Trophoblast cell (in vitro differentiated cells and primary cell): Measurements from ENCODE around the gene MRPS6.
A peak's percentile ranks its signal among the peaks of the same experiment; 100 is the strongest.

Source experiments
- DNase-seq, 2 donors: peaks; one replicate each; pipeline ENCODE4 v3.0.0-alpha.2; 2016
- H2AFZ ChIP-seq: 2 replicates; pipeline ENCODE4 v1.6.1; 2013; ENCODE audit warnings: low read length, moderate library complexity, mild to moderate bottlenecking; ENCODE audit not compliant: insufficient read depth, poor library complexity
- H2AK5ac ChIP-seq: 2 replicates; pipeline ENCODE4 v1.6.1; 2013; ENCODE audit warnings: mild to moderate bottlenecking, low read length
- H2BK120ac ChIP-seq: 2 replicates; pipeline ENCODE4 v1.6.1; 2013; ENCODE audit warnings: low read length, mild to moderate bottlenecking, moderate library complexity; ENCODE audit not compliant: insufficient read depth, poor library complexity
- H2BK12ac ChIP-seq: 2 replicates; pipeline ENCODE4 v1.6.1; 2013; ENCODE audit warnings: mild to moderate bottlenecking, low read length, moderate library complexity
- H2BK5ac ChIP-seq: 2 replicates; pipeline ENCODE4 v1.6.1; 2013; ENCODE audit warnings: low read length, low read depth, moderate library complexity, mild to moderate bottlenecking; ENCODE audit not compliant: poor library complexity
- H3K14ac ChIP-seq: 2 replicates; pipeline ENCODE4 v1.6.1; 2013; ENCODE audit warnings: mild to moderate bottlenecking, low read length
- H3K18ac ChIP-seq: 2 replicates; pipeline ENCODE4 v1.6.1; 2013; ENCODE audit warnings: mild to moderate bottlenecking, low read length
- H3K23ac ChIP-seq: 2 replicates; pipeline ENCODE4 v1.6.1; 2013; ENCODE audit warnings: low read length
- H3K27ac ChIP-seq: 2 replicates; pipeline ENCODE4 v1.5.1; 2013; ENCODE audit warnings: low read depth, mild to moderate bottlenecking, inconsistent platforms, low read length, moderate library complexity
- H3K27me3 ChIP-seq: 2 replicates; pipeline ENCODE4 v1.6.1; 2013; ENCODE audit warnings: inconsistent platforms, mild to moderate bottlenecking, low read length, moderate library complexity; ENCODE audit not compliant: insufficient read depth
- H3K36me3 ChIP-seq, 2 experiments: 1 replicate in 1 of 2; 2 replicates in 1 of 2; pipeline ENCODE4 v1.6.1; 2013; ENCODE audit warnings: low read length in 2 of 2, mild to moderate bottlenecking in 2 of 2, moderate library complexity in 1 of 2; ENCODE audit not compliant: insufficient read depth in 2 of 2, control insufficient read depth in 1 of 2
- H3K4ac ChIP-seq: 2 replicates; pipeline ENCODE4 v1.6.1; 2013; ENCODE audit warnings: low read depth, mild to moderate bottlenecking, low read length, moderate library complexity
- H3K4me1 ChIP-seq, 2 experiments: 1 replicate in 1 of 2; 2 replicates in 1 of 2; pipeline ENCODE4 v1.6.1; 2013; ENCODE audit warnings: low read length in 2 of 2, mild to moderate bottlenecking in 2 of 2, moderate library complexity in 1 of 2; ENCODE audit not compliant: insufficient read depth in 2 of 2, control insufficient read depth in 1 of 2
- H3K4me2 ChIP-seq: 2 replicates; pipeline ENCODE4 v1.6.1; 2013; ENCODE audit warnings: inconsistent platforms, mild to moderate bottlenecking, low read length, moderate library complexity
- H3K4me3 ChIP-seq: 2 replicates; pipeline ENCODE4 v1.5.1; 2013; ENCODE audit warnings: mild to moderate bottlenecking, low read depth, low read length, inconsistent platforms
- H3K79me1 ChIP-seq: one replicate; pipeline ENCODE4 v1.6.1; 2013; ENCODE audit warnings: low read length
- H3K79me2 ChIP-seq: 2 replicates; pipeline ENCODE4 v1.6.1; 2013; ENCODE audit warnings: low read length, mild to moderate bottlenecking; ENCODE audit not compliant: control insufficient read depth, insufficient read depth, poor library complexity
- H3K9ac ChIP-seq: 2 replicates; pipeline ENCODE4 v1.6.1; 2013; ENCODE audit warnings: mild to moderate bottlenecking, low read length
- H3K9me3 ChIP-seq: 2 replicates; pipeline ENCODE4 v1.6.1; 2013; ENCODE audit warnings: low read depth, mild to moderate bottlenecking, control low read depth, inconsistent platforms, low read length; ENCODE audit not compliant: insufficient read depth
- H4K12ac ChIP-seq: 2 replicates; pipeline ENCODE4 v1.6.1; 2013; ENCODE audit warnings: low read depth, mild to moderate bottlenecking, low read length, moderate library complexity
- H4K8ac ChIP-seq: 2 replicates; pipeline ENCODE4 v1.6.1; 2013; ENCODE audit warnings: low read depth, mild to moderate bottlenecking, low read length, moderate library complexity
- H4K91ac ChIP-seq: one replicate; pipeline ENCODE4 v1.6.1; 2013; ENCODE audit warnings: low read depth, mild to moderate bottlenecking, low read length, moderate library complexity
- WGBS: extraction: QIAGEN DNeasy Blood & Tissue Kit; methylation state at CpG from one replicate; pipeline ENCODE4 v1.1.7; 2013; ENCODE audit warnings: missing lambda C conversion rate; ENCODE audit not compliant: insufficient read length, insufficient coverage; ENCODE audit errors: extremely low coverage; 5-methylcytosine and 5-hydroxymethylcytosine counted together

Gene MRPS6

GRCh38 chr21:34181431-34182039 is 108.2 kb downstream of the MRPS6 start:
- Histone ChIP-seq H3K79me2 (no peaks in the 10 kb centered on the region), H2AK5ac (no peak overlapping the region), H3K27ac (no peak overlapping the region), H3K9ac (no peak overlapping the region), H3K36me3 (no peaks in the 10 kb centered on the region), H2BK5ac (no peak overlapping the region), H3K14ac (no peak overlapping the region), H2AFZ (no peak overlapping the region), H4K91ac (no peak overlapping the region), H3K4me1 (peaks cover 0 to 5% of the 10 kb centered on the region in 2 experiments), H3K18ac (no peak overlapping the region), H2BK12ac (no peak overlapping the region), H2BK120ac (no peak overlapping the region), H4K12ac (no peak overlapping the region), H3K4ac (no peak overlapping the region), H4K8ac (no peak overlapping the region), H3K4me3 (no peak overlapping the region), H3K4me2 (no peak overlapping the region), H3K23ac (no peak overlapping the region), H3K9me3 (no peaks in the 10 kb centered on the region), H3K79me1 (no peaks in the 10 kb centered on the region), H3K27me3 (no peaks in the 10 kb centered on the region)
- DNase-seq, result no peak
- no CpG with 5 or more reads among the region's 8 CpGs for WGBS

GRCh38 chr21:34182436-34182835 is 109.1 kb downstream of the MRPS6 start:
- Histone ChIP-seq H3K23ac (no peak overlapping the region), H2BK12ac (no peak overlapping the region), H3K18ac (no peak overlapping the region), H3K14ac (no peak overlapping the region), H4K8ac (no peak overlapping the region), H3K4me3 (no peak overlapping the region), H3K27me3 (no peaks in the 10 kb centered on the region), H3K9me3 (no peaks in the 10 kb centered on the region), H2BK5ac (no peak overlapping the region), H2AFZ (no peak overlapping the region), H3K79me1 (no peaks in the 10 kb centered on the region), H3K4ac (no peak overlapping the region), H2AK5ac (no peak overlapping the region), H3K9ac (no peak overlapping the region), H3K4me2 (no peak overlapping the region), H2BK120ac (no peak overlapping the region), H3K27ac (no peak overlapping the region), H3K36me3 (no peaks in the 10 kb centered on the region), H3K4me1 (peaks cover 0 to 5% of the 10 kb centered on the region in 2 experiments), H3K79me2 (no peaks in the 10 kb centered on the region), H4K12ac (no peak overlapping the region), H4K91ac (no peak overlapping the region)
- DNase-seq, result peak; percentile 55 to 79
- no CpG with 5 or more reads among the region's 3 CpGs for WGBS

- Histone ChIP-seq H4K12ac (no peak overlapping the region), H4K8ac (no peak overlapping the region), H2AFZ (no peak overlapping the region), H2BK12ac (no peak overlapping the region), H3K79me2 (no peaks in the 10 kb centered on the region), H3K27me3 (no peaks in the 10 kb centered on the region), H2BK5ac (no peak overlapping the region), H3K36me3 (no peaks in the 10 kb centered on the region), H3K9me3 (no peaks in the 10 kb centered on the region), H3K4me3 (no peak overlapping the region), H3K4me1 (peaks cover 0 to 5% of the 10 kb centered on the region in 2 experiments), H3K23ac (no peak overlapping the region), H4K91ac (no peak overlapping the region), H2BK120ac (no peak overlapping the region), H2AK5ac (no peak overlapping the region), H3K4ac (no peak overlapping the region), H3K4me2 (no peak overlapping the region), H3K9ac (no peak overlapping the region), H3K27ac (no peak overlapping the region), H3K79me1 (no peaks in the 10 kb centered on the region), H3K14ac (no peak overlapping the region), H3K18ac (no peak overlapping the region)
- DNase-seq, result no peak
- no CpG with 5 or more reads among the region's 5 CpGs for WGBS
Measured at GRCh38 chr21:34183331-34183928, 110.1 kb downstream of the MRPS6 start.

- H3K4ac ChIP-seq, result no peak overlapping the region
- WGBS, result no CpG with 5 or more reads among the region's 5 CpGs
Measured at GRCh38 chr21:34184232-34184631, 110.9 kb downstream of the MRPS6 start.

More at GRCh38 chr21:34184232-34184631, 110.9 kb downstream of the MRPS6 start:
- Histone ChIP-seq H2AFZ (no peak overlapping the region), H4K8ac (no peak overlapping the region), H2BK12ac (no peak overlapping the region), H3K23ac (no peak overlapping the region), H2BK5ac (no peak overlapping the region), H3K27me3 (no peaks in the 10 kb centered on the region), H3K18ac (no peak overlapping the region), H3K79me1 (no peaks in the 10 kb centered on the region), H3K4me2 (no peak overlapping the region), H4K91ac (no peak overlapping the region), H3K79me2 (no peaks in the 10 kb centered on the region), H3K9ac (no peak overlapping the region), H3K4me1 (peaks cover 0 to 5% of the 10 kb centered on the region in 2 experiments), H4K12ac (no peak overlapping the region), H2BK120ac (no peak overlapping the region), H3K27ac (no peak overlapping the region), H3K4me3 (no peak overlapping the region), H3K36me3 (no peaks in the 10 kb centered on the region), H2AK5ac (no peak overlapping the region), H3K14ac (no peak overlapping the region), H3K9me3 (no peaks in the 10 kb centered on the region)
- no peak for DNase-seq
